Fibroblast of skin of right quadriceps (primary cell): ENCODE measurements around the gene TBPL1.
A peak's percentile ranks its signal among the peaks of the same experiment; 100 is the strongest.

ENCODE experiments used
- DNase-seq: peaks from one replicate; pipeline ENCODE4 v3.0.0-alpha.2; 2013

Gene TBPL1

GRCh38 chr6:134010974-134011373 lies 58.0 kb downstream of the TBPL1 start:
- DNase-seq, result no peak

- DNase-seq, result no peak
Observed at GRCh38 chr6:134014588-134015137, 61.6 kb downstream of the TBPL1 start.

GRCh38 chr6:134015719-134016557 lies 62.9 kb downstream of the TBPL1 start:
- no peak for DNase-seq

- no peak for DNase-seq
Observed at GRCh38 chr6:134016558-134016814, 63.5 kb downstream of the TBPL1 start.

GRCh38 chr6:134020071-134020470 lies 67.0 kb downstream of the TBPL1 start:
- DNase-seq, result no peak

GRCh38 chr6:134020543-134020942 lies 67.5 kb downstream of the TBPL1 start:
- DNase-seq, result no peak

- DNase-seq, result no peak
Observed at GRCh38 chr6:134020968-134021367, 67.9 kb downstream of the TBPL1 start.

GRCh38 chr6:134021396-134022122 lies 68.5 kb downstream of the TBPL1 start:
- no peak for DNase-seq

- no peak for DNase-seq
Observed at GRCh38 chr6:134022650-134023049, 69.6 kb downstream of the TBPL1 start.

- no peak for DNase-seq
Observed at GRCh38 chr6:134026597-134026996, 73.6 kb downstream of the TBPL1 start.

- DNase-seq, result no peak
Observed at GRCh38 chr6:134028438-134028837, 75.4 kb downstream of the TBPL1 start.

- DNase-seq, result peak; percentile 41
Observed at GRCh38 chr6:134029495-134030455, 76.8 kb downstream of the TBPL1 start.

GRCh38 chr6:134031696-134032255 lies 78.8 kb downstream of the TBPL1 start:
- DNase-seq, result peak; percentile 27

- DNase-seq, result no peak
Observed at GRCh38 chr6:134034478-134034877, 81.5 kb downstream of the TBPL1 start.

- no peak for DNase-seq
Observed at GRCh38 chr6:134034961-134035822, 82.2 kb downstream of the TBPL1 start.

- no peak for DNase-seq
Observed at GRCh38 chr6:134035823-134036296, 82.8 kb downstream of the TBPL1 start.

- no peak for DNase-seq
Observed at GRCh38 chr6:134039116-134039515, 86.1 kb downstream of the TBPL1 start.
